Natural killer cell (primary cell): Measurements from ENCODE around the gene MAP2. TPM values are rescaled to one million over a fixed set of nuclear protein-coding genes. Genes with fewer than 3 reads are reported as not detected.

ENCODE experiments used
- ATAC-seq, 3 donors: fragments of 150-1000 bp in 2 of 3; fragments of 200-7000 bp in 1 of 3; cut with Tn5 transposase; 1 replicate in 1 of 3; 2 replicates in 2 of 3; pipeline ENCODE4 v1.10.0; 2021; ENCODE audit warnings: mild to moderate bottlenecking in 2 of 3, moderate library complexity in 2 of 3
- DNase-seq, 2 donors: peaks; one replicate each; pipeline versions ENCODE4 v3.0.0 to v3.0.0-alpha.2; 2013 to 2021; ENCODE audit warnings: mixed read lengths in 1 of 2
- H3K27ac ChIP-seq: one replicate; pipeline ENCODE4 v1.5.1; 2013; ENCODE audit warnings: mild to moderate bottlenecking, low read length
- H3K27me3 ChIP-seq: one replicate; pipeline ENCODE4 v1.6.1; 2013; ENCODE audit warnings: low read length; ENCODE audit not compliant: control insufficient read depth, insufficient read depth
- H3K36me3 ChIP-seq: one replicate; pipeline ENCODE4 v1.6.1; 2013; ENCODE audit warnings: low read length; ENCODE audit not compliant: control insufficient read depth, insufficient read depth
- H3K4me1 ChIP-seq: one replicate; pipeline ENCODE4 v1.6.1; 2013; ENCODE audit warnings: low read length; ENCODE audit not compliant: control insufficient read depth, insufficient read depth
- H3K4me3 ChIP-seq: one replicate; pipeline ENCODE4 v1.5.1; 2013; ENCODE audit warnings: low read length
- H3K9me3 ChIP-seq: one replicate; pipeline ENCODE4 v1.6.1; 2013; ENCODE audit warnings: low read length; ENCODE audit not compliant: control insufficient read depth, insufficient read depth
- H3K27ac Mint-ChIP-seq, 2 donors: one replicate each; pipeline ENCODE4 v1.8.0; 2022; ENCODE audit warnings: mild to moderate bottlenecking in 2 of 2, mixed read lengths in 2 of 2, moderate library complexity in 1 of 2
- H3K27me3 Mint-ChIP-seq, 2 donors: one replicate each; pipeline ENCODE4 v1.8.0; 2022; ENCODE audit warnings: low read depth in 2 of 2, mixed read lengths in 2 of 2
- H3K36me3 Mint-ChIP-seq: one replicate; pipeline ENCODE4 v1.8.0; 2022; ENCODE audit warnings: mixed read lengths
- H3K4me1 Mint-ChIP-seq, 2 donors: one replicate each; pipeline ENCODE4 v1.8.0; 2022; ENCODE audit warnings: mixed read lengths in 2 of 2
- H3K4me3 Mint-ChIP-seq: one replicate; pipeline ENCODE4 v1.8.0; 2022; ENCODE audit warnings: mild to moderate bottlenecking, moderate library complexity, mixed read lengths
- H3K9me3 Mint-ChIP-seq, 2 donors: one replicate each; pipeline ENCODE4 v1.8.0; 2022; ENCODE audit warnings: mixed read lengths in 2 of 2
- CTCF ChIP-seq: fragments of 200-600 bp; IDR thresholded peaks from one replicate; pipeline ENCODE4 v1.8.0; 2022; ENCODE audit warnings: antibody characterized with exemption
- WGBS: methylation state at CpG from one replicate; pipeline ENCODE4 v1.1.7; 2013; ENCODE audit warnings: missing lambda C conversion rate; ENCODE audit not compliant: insufficient coverage; 5-methylcytosine and 5-hydroxymethylcytosine counted together
- intact Hi-C: fragments of 100-400 bp; cut with micrococcal nuclease; formaldehyde crosslinking; loops from one replicate; pipeline ENCODE4 v1.14.2; 2022
- total RNA-seq, 4 donors: library from RNA; stranded (reverse); fragments of 120-200 nt in 1 of 4; gene quantifications; one replicate each; pipeline versions ENCODE4 v1.2.3 to v1.2.4, GENCODE V29; 2013 to 2022

MAP2 gene
- total RNA-seq, 3 donors from 2014 or later (not counting 1 experiment from before 2014, with no cell fraction given) = not detected

GRCh38 chr2:209762563-209762962 lies 338.7 kb downstream of the MAP2 start:
- Histone ChIP-seq H3K4me3 (no peak overlapping the region), H3K27ac (no peak overlapping the region), H3K4me1 (no peaks in the 10 kb centered on the region), H3K36me3 (no peaks in the 10 kb centered on the region), H3K27me3 (no peaks in the 10 kb centered on the region), H3K9me3 (no peaks in the 10 kb centered on the region)
- Mint-ChIP-seq H3K36me3 (no peaks in the 10 kb centered on the region), H3K27ac (no peak overlapping the region), H3K27me3 (no peaks in the 10 kb centered on the region), H3K4me1 (no peaks in the 10 kb centered on the region), H3K9me3 (peaks cover 6% of the 10 kb centered on the region in 2 donors), H3K4me3 (no peak overlapping the region)
- TF ChIP-seq CTCF = no peak
- ATAC-seq (no peak), DNase-seq (no peak)
- intact Hi-C loops = no loop called here

DNA sequence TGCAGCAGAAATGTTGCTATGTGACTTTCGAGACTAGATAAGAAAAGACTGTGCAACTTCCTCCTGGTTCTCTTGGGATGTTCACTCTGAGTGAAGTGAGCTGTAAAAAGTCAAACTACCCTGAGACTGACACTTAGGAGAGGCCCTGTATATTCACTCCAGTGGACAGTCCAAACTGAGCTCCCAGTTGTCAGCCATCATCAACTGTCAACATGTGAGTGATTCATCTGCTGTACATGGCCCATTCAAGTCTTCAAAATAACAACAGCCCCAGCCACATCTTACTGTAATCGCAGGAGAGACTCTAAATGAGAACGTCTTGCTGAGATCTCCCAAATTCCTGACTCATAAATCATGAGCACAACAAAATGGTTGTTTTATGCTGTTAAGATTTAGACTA lies 339.3 kb downstream of the MAP2 start:
- Mint-ChIP-seq H3K36me3 (no peaks in the 10 kb centered on the region), H3K4me3 (no peak overlapping the region), H3K4me1 (no peaks in the 10 kb centered on the region), H3K27ac (no peak overlapping the region), H3K9me3 (peaks cover 6 to 7% of the 10 kb centered on the region in 2 donors), H3K27me3 (no peaks in the 10 kb centered on the region)
- TF ChIP-seq CTCF = no peak
- no peak for DNase-seq
- Histone ChIP-seq H3K27ac (no peak overlapping the region), H3K4me1 (no peaks in the 10 kb centered on the region), H3K27me3 (no peaks in the 10 kb centered on the region), H3K9me3 (no peaks in the 10 kb centered on the region), H3K4me3 (no peak overlapping the region), H3K36me3 (no peaks in the 10 kb centered on the region)
- 67% methylated on average over 2 of the region's 3 CpGs for WGBS
- intact Hi-C loops = no loop called here
- no peak for ATAC-seq

- H3K36me3 Mint-ChIP-seq = no peaks in the 10 kb centered on the region
- no peak for TF ChIP-seq CTCF
- Histone ChIP-seq H3K9me3 (no peaks in the 10 kb centered on the region), H3K27me3 (no peaks in the 10 kb centered on the region), H3K27ac (no peak overlapping the region), H3K36me3 (no peaks in the 10 kb centered on the region), H3K4me3 (no peak overlapping the region), H3K4me1 (no peaks in the 10 kb centered on the region)
- intact Hi-C loops = no loop called here
- ATAC-seq = no peak
- no peak for DNase-seq
- peaks cover 3 to 8% of the 10 kb centered on the region in 2 donors for H3K9me3 Mint-ChIP-seq
- WGBS = 92% methylated on average over 1 of the region's 1 CpG
- H3K4me1 Mint-ChIP-seq = peaks cover 0 to 5% of the 10 kb centered on the region in 2 donors
- no peak overlapping the region for H3K4me3 Mint-ChIP-seq
- H3K27ac Mint-ChIP-seq = no peak overlapping the region
- peaks cover 7 to 8% of the 10 kb centered on the region in 2 donors for H3K27me3 Mint-ChIP-seq
Observed at GRCh38 chr2:209766613-209767012, 342.8 kb downstream of the MAP2 start.

DNA sequence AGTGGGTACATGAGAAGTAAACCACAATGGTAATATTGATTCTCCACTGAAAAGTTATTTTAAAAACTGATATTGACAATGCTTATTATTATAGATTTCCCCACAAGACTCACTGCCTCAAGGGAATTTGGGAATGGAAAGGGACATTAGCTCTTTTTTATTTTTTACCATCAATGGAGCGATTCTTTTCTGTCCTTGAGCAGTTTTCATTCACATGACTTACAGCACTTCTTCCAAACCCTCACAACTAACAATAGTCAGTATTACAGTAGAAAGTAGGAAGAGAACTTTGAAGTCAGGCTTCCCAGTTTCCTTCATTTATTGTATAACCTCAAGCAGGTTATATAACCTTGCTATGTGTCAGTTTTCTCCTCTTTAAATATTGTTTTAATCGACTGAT lies 343.5 kb downstream of the MAP2 start:
- H3K27ac Mint-ChIP-seq = no peak overlapping the region
- H3K9me3 ChIP-seq = no peaks in the 10 kb centered on the region
- TF ChIP-seq CTCF = no peak
- H3K27ac ChIP-seq = no peak overlapping the region
- no peak overlapping the region for H3K4me3 ChIP-seq
- peaks cover 7 to 8% of the 10 kb centered on the region in 2 donors for H3K27me3 Mint-ChIP-seq
- H3K4me3 Mint-ChIP-seq = no peak overlapping the region
- H3K27me3 ChIP-seq = no peaks in the 10 kb centered on the region
- no CpG with 5 or more reads among the region's 2 CpGs for WGBS
- intact Hi-C loops = no loop called here
- H3K36me3 ChIP-seq = no peaks in the 10 kb centered on the region
- H3K36me3 Mint-ChIP-seq = no peaks in the 10 kb centered on the region
- H3K4me1 Mint-ChIP-seq = peaks cover 0 to 5% of the 10 kb centered on the region in 2 donors
- peaks cover 2 to 8% of the 10 kb centered on the region in 2 donors for H3K9me3 Mint-ChIP-seq
- H3K4me1 ChIP-seq = no peaks in the 10 kb centered on the region
- DNase-seq = no peak
- no peak for ATAC-seq
